Hematopoietic multipotent progenitor cell (in vitro differentiated cells): ENCODE results near the gene NAT14. TPM values are rescaled to one million over a fixed set of nuclear protein-coding genes. Genes with fewer than 3 reads are reported as not detected.
A peak's percentile ranks its signal among the peaks of the same experiment; 100 is the strongest.
"Not testable (repeated sequence)": the region's sequence is repeated elsewhere in the genome, so short reads cannot be mapped to it uniquely, and the experiment has no call there.

Experiments used
- DNase-seq, 3 donors: peaks; one replicate each; pipeline ENCODE4 v3.0.0-alpha.2; 2011 to 2015; ENCODE audit warnings: low read depth in 2 of 3, low spot score in 2 of 3
- total RNA-seq: library from RNA; depleted of rRNA; stranded (reverse); fragments of >200 nt; gene quantifications from one replicate; pipeline ENCODE4 v1.2.3, GENCODE V29; 2012

The NAT14 gene
- total RNA-seq, 1 donor, result 12.7 TPM

GRCh38 chr19:55485439-55486011 lies 537 bp downstream of the NAT14 start:
- DNase-seq, result peak in 2 of 3 donors; percentile 27 to 28

DNA sequence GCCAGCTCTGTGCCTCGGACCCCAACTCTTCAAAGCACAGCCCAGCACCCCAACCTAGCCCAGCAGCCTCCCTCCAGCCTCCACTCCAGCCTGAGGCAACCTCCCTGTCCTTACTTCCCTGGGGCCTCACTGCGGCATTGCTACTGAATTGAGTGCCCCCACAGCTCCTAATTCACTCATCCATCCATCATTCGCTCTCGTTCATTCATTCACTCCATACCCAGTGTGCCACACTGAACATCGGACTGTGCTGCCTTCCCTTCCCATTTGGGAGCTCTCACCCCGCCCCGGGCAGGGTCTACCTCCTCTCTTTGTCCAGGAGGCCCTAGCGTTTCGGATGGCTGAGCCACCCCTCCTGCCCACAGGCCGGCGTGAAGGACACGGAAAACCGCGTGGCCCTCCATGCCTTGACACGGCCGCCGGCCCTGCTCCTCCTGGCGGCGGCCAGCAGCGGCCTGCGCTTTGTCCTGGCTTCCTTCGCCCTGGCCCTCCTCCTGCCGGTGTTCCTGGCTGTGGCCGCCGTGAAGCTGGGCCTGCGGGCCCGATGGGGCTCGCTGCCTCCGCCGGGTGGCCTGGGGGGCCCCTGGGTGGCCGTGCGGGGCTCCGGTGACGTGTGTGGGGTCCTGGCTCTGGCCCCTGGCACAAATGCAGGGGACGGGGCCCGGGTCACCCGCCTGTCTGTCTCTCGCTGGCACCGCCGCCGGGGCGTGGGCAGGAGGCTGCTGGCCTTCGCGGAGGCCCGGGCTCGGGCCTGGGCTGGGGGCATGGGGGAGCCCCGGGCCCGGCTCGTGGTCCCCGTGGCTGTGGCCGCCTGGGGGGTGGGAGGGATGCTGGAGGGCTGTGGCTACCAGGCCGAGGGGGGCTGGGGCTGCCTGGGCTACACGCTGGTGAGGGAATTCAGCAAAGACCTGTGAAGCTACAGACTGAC lies 1.3 kb downstream of the NAT14 start:
- no peak for DNase-seq

DNA sequence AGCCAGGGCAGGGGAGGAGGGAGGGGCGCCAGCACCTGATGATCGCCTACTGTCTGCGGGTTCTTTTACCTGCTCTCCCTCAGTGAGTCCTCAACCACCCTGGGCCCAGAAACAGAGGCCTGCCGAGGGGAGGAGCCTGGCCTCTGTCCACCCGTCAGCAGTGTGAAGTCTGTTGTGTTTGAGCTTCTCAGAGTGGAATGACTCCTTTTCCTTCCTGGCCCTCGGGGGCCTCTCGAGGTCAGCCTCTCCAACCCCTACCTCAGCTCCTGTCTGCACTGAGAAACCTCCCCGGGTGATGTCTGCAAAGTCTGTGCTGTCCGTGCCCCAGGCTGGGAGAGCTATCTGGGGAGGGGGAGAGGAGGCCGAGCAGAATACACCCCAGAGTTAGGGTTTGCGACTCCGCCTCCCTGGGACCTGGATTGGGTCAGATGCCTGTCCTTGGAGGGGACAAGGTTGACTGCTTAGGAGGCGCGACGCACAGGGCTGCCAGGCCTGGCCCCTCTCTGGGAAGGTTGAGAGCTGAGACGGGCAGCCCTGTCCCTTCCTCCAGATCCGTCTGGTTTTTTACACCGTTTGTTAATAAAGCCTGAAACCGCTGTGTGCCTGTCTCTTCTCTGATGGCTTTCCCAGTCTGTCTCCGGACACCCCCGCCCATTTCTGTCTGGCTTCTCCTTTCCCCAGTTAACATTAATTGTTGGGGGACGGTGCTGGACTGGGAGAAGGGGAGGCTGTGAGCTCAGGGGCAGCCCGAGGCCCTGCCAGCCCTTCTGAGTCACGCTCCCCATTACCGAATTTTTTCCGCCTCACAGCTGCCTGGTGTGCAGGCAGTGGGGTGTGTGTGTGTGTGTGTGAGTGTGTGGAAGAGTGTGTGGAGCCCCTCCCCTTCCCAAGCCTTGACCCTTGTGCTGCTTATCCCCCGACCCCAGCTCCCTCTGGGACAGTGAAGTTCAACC lies 2.3 kb downstream of the NAT14 start:
- no peak for DNase-seq

DNA sequence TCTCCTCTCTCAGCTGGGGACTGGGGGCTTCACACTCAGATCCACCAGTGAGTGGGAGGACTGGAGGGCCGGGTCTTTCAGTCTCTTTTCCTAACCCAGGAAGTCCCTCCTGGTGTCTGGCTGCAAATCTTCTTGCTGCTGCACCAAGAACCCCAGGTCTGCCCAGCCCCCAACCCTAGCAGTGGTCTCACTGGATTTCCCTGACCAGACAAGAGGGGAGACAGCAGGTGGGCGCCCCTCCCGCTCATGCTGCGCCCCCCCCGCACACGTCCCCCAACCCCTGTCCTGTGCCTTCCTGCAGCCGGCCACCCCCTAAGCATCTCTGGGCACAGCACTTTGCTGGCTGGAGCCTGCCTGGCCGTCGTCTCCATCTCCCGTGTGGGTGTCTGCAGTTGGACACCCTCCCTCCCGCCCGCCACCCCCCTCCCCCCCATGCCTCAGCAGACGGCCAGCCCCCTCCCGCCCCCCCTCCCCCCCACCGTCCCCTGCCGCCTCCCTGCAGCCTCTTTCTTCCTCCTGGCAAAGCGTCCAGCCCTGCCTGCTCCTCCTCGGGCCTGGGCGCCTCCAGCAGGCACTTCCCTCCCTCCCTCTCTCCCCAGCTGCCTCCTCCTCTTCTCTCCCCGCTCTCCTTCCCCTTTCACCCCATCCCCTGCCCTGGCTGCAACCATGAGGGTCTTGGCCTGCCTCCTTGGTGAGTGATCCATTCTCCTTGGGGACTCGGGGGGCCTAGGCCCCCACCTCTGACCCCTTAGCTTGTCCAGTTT lies 3.1 kb downstream of the NAT14 start, which contains the start of gene SSC5D:
TSS of gene SSC5D (plus strand) at position 513 of the 764 bp plus-strand sequence. CDS start at position 667, 154 bp downstream.
- DNase-seq, result peak in 1 of 3 donors; percentile 15

DNA sequence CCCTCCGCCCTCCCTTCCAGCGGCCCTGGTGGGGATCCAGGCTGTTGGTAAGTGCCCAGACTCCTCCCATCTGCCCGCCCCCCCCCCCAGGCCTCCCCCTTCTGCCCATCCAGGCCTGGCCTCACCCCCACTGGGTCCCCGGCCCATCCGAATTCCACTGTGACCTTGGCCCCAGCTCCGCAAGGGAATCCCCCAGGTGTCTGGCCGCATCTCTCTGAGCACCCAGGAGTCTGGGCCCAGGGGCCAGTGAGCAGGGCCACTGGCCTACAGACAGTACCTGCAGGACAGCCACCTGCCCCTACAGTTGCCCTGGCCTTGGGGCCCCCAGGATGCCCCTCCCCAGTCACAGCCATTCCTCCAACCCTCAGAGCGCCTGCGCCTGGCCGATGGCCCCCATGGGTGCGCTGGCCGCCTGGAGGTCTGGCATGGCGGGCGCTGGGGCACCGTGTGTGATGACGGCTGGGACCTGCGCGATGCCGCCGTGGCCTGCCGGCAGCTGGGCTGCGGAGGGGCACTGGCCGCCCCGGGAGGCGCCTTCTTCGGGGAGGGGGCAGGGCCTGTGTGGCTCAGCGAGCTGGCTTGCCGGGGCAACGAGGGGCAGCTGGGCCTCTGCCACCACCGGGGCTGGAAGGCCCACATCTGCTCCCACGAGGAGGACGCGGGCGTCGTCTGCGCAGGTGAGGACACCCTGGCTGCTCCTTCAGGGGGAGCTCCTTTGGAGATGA lies 4.2 kb downstream of the NAT14 start:
- no peak for DNase-seq

DNA sequence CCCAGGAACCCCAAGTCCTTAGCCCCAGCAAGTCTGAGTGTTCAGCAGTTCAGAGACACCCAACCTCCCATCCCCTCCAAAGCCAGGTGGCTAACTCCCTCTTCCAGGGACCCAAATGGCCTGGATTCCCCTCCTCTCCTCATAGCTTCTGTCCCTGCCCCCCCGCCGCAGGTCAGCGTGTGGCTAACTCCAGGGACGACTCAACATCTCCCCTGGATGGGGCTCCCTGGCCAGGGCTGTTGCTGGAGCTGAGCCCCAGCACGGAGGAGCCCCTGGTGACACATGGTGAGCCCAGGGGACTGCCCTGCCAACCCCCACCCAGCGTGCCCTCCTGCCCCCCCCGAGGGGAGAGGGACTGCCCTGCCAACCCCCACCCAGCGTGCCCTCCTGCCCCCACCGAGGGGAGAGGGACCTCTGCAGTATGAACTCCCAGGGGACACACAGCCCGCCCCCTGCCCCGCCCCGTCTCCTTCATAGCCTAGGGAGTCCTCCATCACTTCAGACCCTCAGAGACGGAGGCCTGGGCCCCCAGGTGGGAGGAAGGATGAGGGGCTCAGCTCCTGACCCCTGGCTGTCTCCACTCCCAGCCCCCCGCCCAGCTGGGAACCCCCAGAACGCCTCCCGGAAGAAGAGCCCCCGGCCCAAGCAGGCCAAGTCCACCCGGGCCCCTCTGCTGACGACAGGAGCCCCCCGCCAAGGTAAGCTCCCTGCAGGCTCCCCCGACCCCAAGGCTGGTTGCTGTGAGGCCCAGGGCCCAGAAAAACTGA lies 4.9 kb downstream of the NAT14 start:
- DNase-seq, result no peak

DNA sequence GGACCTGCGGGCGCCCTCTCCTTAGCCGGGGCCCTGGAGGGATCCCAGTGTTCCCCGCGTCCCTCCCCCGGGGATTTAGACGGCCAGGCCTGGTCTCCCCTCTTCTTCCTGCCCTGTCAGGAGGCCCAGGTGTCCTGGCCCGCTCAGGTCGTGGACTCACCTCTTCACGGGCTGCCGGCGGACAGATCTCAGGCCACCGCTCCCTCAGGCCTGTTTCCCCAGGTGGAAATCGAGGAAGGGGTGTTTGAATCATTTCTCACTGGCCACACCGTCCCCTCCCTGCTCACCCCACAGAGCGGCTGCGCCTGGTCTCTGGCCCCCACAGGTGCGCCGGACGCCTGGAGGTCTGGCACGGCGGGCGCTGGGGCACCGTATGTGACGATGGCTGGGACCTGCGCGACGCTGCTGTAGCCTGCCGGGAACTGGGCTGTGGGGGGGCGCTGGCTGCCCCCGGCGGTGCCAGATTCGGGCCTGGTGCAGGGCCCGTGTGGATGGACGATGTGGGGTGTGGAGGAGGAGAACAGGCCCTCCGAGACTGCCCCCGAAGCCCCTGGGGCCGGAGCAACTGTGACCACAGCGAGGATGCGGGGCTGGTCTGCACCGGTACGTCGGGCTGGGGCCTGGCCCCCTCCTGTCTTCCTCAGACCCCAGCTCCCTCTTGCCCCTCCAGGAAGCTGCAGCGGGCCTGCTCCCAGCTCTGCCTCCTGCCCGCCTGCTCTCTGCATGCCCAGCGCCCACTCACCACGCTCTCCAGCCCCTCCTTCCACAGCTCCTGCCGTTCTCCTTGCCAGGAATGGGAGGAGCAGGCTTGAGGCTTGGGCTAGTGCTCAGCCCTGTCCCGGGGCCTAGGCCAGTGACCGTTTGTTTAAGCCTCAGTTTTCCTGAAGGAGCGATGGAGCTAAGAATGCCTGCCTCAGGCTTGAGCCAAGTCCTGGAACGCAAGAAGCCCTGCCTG lies 5.8 kb downstream of the NAT14 start:
- no peak for DNase-seq

- no peak for DNase-seq
Measured at GRCh38 chr19:55491546-55492360, 6.8 kb downstream of the NAT14 start.

- no peak for DNase-seq
Measured at GRCh38 chr19:55492362-55492944, 7.5 kb downstream of the NAT14 start.

GRCh38 chr19:55493052-55493644 lies 8.2 kb downstream of the NAT14 start:
- DNase-seq, result no peak

- no peak for DNase-seq
Measured at GRCh38 chr19:55493645-55494171, 8.7 kb downstream of the NAT14 start.

- no peak for DNase-seq
Measured at GRCh38 chr19:55494172-55494761, 9.3 kb downstream of the NAT14 start.

DNA sequence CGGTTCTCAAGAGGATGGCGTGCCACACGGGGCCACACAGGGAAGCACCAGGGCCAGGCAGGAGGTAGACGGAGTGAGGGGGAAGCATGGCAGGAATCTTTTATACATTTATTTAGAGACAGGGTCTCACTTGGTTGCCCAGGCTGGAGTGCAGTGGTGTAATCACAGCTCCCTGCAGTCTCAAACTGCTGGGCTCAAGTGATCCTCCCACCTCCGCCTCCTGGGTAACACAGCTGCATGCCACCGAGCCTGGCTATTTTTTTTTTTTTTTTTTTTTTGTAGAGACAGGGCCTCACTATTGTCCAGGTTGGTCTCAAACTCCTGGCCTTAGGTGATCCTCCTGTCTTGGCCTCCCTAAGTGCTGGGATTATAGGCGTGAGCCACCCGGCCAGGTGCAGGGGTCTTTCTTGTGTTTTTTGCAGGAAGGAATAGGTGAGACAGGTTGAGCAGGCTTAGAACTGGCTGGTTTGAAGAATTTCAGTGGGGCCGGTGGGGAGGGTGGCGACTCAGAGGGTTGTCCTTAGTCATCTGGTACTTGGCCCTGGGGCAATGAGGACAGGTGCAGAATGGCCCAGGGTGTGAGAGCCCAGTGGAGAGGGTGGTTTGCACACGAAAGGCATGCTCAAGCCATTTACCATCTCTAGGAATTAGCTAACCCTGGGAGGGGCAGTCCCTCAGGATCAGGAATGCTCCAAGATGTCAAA lies 10.8 kb downstream of the NAT14 start:
- no peak for DNase-seq

GRCh38 chr19:55496820-55497219 lies 11.8 kb downstream of the NAT14 start:
- DNase-seq, result not testable (repeated sequence)

GRCh38 chr19:55497763-55498162 lies 12.8 kb downstream of the NAT14 start:
- no peak for DNase-seq
